ENCODE measurements around the gene CSNK1D. TPM values are rescaled to one million over a fixed set of nuclear protein-coding genes. Genes with fewer than 3 reads are reported as not detected.

The CSNK1D gene
- total RNA-seq, 2 donors from 2014 or later = 93.6 to 103 TPM

DNA sequence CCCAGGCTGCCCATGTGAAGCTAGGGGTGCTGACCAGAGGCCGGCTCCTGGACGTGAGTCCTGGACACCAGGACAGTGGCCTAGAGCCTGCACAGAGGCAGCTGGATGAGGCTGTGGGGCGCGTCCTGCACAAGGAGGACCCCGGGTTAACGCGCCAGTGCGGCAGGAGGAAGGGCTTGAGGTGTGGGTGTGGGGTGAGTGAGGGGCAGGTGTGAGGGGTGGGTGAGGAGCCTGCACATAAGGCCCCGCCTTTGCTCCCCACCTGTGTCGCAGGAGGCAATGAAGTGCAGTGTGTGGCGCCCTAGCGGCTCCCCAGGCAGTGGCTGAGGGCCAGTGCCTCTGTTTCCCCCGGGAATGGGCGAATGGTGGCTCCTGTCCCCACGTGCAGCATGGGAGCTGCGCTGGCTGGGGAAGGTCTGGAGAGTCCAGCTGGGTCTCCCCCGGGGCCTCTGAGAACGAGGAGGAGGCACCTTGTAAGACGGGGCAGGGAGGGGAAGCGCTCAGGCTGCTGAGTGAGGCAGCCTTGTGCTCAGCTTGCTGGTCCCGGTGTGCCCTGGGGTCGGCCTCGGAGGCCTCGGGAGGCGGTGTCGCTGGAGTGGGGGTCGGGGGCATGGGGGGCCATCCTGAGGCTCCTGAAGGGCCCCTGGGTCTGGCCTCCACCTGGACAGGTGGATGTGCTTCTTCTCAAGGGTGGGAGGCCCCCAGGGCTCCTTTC lies 40.7 kb upstream of the CSNK1D start:
- intact Hi-C loops (cut with DNase I) = no loop called here
- no peak for DNase-seq (ENCODE audit: low spot score)

DNA sequence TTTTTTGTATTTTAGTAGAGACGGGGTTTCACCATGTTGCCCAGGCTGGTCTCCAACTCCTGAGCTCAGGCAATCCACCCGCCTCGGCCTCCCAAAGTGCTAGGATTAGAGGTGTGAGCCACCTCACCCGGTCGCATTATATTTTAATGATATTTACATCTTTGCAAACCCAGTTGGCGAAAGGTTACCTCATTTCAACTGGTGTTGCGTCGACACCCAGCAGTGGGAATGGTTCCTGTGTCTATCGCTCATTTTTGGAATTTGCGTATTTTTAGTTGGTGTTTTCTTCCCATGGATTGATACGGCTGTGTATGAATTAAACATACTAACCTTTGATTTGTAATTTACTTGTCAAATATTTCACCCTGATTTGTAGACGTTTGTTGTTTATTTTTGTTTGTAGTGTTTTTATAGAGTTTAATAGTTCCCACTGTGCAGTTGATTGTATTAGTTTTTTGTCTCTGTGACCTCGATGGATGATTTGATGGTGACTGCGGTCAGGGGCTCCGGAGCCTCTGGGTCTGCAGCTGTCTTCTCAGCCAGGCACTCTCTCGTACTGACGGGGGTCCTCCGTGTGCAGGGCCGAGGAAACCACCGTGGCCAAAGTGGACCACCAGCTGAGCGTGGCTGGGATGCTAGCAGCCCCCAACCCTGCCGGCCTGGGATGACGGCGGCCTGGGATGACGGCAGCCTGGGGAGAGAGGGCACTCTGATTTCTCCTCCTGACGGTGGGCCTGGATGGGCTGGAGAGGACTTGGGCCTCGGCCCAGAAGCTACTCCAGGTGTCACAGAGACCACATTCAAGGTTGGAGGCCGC lies 39.9 kb upstream of the CSNK1D start:
- intact Hi-C loops (cut with DNase I) = no loop called here
- DNase-seq (ENCODE audit: low spot score) = no peak

DNA sequence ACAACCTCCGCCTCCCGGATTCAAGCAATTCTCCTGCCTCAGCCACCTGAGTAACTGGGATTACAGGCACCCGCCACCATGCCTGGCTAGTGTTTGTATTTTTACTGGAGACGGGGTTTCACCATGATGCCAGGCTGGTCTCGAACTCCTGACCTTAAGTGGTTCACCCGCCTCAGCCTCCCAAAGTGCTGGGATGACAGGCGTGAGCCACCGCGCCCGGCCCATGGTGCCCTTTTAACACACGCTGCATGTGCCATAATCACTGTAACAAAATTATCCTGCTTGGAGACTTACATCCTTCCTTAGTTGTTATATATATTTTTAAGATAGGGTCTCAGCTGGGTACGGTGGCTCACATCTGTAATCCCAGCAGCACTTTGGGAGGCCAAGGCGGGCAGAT lies 38.5 kb upstream of the CSNK1D start:
- no peak for DNase-seq (ENCODE audit: low spot score)
- intact Hi-C loops (cut with DNase I) = no loop called here

DNA sequence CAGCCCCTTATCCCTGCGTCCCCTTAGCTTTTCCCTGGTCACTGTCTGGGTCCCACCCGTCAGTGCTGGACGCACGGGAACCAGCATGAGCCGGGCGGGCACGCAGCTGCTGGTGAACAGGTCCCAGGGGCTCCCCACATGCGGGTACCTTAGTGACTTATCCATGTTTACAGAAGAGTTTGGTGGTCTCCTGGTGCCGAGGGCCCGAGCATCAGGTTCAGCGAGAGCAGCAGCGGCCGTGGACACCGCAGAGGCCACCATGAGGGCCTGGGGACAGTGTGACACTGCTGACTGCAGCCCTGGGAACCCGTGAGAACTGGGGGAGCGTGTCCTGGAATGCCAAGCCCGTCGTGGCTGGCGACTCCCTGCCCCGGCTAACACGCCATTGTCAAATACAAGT lies 37.4 kb upstream of the CSNK1D start:
- DNase-seq (ENCODE audit: low spot score) = no peak
- intact Hi-C loops (cut with DNase I) = no loop called here

DNA sequence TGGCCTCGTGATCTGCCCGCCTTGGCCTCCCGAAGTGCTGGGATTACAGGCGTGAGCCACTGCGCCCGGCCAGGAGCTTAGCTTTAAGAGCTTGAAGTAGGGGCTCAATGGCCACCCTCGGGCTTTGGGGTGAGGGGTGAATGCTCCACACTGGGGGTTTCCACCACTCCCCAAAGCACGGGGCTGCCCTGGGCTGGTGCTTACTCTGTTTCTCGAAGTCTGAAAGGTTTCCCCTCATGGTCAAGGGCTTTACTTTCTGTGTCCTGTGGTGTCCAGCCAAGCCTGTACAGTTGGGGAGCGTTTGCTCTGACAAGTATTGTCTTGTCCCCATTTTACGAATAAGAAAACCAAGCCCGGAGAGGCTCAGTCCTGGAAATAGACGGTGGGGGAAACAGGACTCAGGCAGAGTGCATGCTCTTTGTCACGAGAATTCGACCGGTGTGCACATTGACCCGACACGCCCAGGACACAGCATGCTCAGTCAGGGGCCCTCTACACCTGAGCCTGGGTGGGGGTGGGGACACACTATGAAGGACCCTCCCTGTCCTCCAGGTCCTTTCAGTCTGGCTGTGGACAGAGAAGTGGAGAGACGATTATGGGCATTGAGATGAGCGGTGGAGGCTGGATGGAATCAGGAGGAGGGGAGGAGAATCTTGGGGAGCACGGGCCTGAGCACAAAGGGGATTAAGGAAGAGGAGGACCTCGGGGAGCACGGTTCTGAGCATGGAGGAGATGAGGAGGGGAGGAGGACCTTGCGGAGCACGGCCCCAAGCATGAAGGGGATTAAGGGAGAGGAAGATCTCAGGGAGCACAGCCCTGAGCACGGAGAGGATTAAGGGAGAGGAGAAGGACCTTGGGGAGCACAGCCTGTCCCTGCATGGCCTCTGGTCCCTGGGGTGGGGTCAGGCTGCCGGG lies 36.4 kb upstream of the CSNK1D start:
- intact Hi-C loops (cut with DNase I) = no loop called here
- DNase-seq (ENCODE audit: low spot score) = no peak

DNA sequence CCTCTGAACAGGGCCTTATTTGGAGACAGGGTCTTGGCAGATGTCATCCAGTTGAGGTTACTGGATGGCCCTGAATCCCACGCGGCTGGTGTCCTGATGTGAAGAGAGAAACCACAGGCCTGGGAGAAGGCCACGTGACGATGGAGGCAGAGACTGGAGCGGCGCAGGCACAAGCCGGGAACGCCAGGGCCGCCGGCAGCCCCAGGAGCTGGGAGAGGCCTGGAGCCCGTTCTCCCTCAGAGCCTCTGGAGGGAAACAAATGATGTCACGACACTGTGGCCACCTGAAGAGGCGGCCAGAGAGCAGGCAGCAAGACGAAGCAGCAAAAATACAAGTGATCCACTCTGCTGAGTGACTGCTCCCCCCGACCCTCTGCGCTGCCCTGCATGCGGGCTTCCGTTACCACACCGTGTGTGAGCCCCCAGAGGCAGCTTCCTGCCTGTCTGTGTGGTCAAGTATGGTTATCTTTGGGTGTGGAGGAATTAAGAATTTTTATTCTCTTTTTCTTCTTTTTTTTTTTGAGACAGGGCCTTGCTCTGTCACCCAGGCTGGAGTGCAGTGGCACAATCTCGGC lies 32.3 kb upstream of the CSNK1D start:
- no peak for DNase-seq (ENCODE audit: low spot score)
- intact Hi-C loops (cut with DNase I) = no loop called here

DNA sequence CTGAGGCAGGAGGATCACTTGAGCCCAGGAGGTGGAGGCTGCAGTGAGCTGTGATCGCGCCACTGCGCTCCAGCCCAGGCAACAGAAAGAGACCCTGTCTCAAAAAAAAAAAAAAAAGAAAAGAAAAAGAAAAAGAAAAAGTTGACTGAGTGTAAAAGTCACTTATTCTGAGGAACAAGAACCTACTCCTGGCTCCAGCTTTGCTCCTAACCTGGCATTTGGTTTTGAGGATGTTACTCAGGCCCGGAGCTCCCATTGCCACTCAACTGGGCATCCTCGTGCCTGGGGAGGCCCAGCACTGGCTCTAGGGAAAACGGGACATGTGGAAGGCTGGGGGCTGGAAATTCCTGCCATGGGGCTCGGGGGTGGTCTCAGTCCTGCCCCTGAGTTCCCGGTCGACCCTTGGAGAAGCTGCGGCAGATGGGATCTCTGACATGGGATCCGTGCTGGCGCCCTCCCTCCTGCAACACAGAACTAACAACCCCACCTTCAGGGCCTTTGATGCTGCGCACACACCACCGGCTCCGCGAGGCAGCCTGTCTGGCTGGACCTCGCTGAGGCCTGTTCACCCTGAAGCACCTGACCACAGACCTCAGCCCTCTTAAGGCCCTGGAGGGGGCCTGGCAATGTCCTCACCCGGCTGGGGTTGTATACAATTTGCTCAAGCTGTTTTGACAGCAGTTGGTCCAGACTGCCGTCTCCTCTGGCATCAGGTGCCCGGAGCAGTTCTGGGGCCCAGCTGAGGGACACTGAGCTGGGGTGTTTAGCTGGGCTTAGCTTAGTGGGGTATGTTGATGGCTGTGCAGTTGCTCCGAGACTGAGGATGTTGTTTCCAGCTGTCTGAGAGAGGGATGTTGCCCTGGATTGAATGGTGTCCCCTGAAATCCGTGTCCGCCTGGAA lies 31.6 kb upstream of the CSNK1D start:
- intact Hi-C loops (cut with DNase I) = no loop called here
- no peak for DNase-seq (ENCODE audit: low spot score)

DNA sequence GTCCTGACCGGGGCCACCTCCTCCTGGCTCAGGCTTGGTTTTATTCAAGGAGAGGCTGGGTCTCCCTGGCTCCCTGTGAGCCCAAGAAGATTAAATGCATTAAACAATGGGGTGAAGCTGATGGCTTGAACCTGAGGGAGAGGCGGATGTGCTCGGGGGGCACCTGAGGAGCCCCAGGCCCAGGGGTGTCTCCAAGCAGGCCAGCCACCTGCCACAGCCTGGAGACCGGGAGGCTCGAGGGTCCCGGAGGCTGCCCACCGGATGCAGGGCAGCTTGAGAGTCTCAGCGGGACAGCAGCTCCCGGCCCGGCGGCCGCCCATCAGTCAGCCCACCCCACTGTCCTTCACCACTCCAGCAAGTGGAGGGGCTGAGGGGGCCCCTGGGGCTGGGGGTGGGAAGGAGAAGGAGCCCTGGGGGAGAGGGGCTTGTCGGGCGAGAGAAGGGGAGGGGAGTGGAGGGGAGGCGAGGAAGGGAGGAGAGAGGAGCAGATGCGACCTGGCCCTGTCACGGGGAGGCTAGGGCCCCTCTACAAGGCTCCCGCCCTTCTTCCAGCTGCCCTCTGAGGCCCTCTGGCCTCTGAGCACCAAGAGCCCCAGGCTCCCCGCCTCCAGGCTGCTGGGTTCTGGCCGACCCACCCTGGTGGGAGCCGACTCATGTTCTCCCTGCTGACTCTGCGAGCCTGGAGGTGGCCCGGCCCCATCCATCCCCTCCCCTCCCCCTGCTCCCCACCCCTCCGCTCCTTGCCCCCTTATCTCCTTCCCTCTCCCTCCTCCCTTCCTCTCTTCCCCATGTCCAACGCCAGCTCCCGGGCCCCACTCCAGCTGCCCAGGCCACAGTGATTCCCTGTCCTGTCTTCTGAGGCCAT lies 30.7 kb upstream of the CSNK1D start:
- intact Hi-C loops (cut with DNase I) = no loop called here
- DNase-seq (ENCODE audit: low spot score) = no peak

DNA sequence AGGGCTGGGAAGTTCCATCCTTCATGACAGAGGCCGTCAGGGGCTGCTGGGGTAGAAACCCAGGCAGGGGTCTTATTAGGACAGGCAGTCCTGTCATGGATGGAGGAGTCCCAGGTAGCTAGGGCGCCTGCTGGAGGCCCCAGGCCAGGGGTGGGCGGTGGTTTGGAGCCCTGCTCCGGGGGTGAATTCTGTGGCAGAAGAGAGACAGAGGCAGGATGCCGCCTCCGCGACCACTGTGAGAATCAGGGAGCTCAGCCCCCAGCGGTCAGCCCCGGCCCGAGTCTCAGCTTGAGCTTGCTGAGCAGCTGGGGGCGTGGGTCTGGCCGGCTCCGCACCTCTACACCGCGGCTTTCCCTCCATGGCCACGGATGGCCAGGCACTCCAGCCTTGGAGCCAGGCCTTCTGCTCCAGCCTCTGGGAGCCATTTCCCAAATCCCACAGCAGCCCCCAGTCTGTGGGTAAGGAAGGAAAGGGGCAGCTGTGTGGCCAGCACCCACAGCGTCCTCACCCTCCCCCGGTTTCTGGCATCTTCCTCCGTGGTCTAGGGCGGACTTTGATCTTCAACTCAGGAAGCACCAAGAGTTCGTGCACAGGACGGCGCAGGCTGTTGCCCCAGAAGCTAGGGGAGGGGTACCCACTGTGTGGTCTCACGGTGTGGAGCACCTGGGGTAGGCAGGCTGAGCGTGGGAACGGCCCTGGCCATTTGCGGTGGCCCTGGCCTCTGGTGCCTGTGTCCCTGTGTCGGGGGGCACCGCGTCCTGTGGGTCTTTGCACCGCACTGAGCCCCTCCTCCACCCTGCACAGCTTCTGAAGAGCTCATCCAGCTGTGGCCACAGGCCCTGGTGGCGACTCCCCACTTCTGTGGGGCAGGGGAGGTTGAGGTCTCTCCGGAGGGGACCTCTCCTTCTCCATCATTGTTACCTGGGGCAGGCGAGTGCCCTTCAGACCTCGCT lies 29.8 kb upstream of the CSNK1D start:
- intact Hi-C loops (cut with DNase I) = no loop called here
- no peak for DNase-seq (ENCODE audit: low spot score)

DNA sequence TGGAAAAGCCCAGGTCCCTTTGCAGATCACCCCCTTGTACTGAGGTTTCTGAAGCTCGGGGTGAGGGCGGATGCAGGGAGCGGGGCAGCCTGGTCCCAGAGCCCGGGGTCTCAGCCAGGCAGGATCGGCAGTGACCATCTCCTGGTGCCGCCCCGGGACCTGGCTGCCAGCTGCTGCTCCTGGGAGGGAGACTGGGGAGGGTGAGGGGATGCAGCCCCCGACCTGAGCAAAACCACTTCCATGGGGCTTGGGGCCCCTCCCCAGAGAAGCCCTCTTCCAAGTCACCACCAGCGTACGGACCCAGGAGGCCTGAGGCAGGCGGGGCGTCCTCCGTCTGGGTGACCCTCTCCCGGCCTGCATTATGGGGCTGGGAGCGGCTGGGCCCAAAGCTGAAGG lies 29.1 kb upstream of the CSNK1D start:
- no peak for DNase-seq (ENCODE audit: low spot score)
- intact Hi-C loops (cut with DNase I) = no loop called here

DNA sequence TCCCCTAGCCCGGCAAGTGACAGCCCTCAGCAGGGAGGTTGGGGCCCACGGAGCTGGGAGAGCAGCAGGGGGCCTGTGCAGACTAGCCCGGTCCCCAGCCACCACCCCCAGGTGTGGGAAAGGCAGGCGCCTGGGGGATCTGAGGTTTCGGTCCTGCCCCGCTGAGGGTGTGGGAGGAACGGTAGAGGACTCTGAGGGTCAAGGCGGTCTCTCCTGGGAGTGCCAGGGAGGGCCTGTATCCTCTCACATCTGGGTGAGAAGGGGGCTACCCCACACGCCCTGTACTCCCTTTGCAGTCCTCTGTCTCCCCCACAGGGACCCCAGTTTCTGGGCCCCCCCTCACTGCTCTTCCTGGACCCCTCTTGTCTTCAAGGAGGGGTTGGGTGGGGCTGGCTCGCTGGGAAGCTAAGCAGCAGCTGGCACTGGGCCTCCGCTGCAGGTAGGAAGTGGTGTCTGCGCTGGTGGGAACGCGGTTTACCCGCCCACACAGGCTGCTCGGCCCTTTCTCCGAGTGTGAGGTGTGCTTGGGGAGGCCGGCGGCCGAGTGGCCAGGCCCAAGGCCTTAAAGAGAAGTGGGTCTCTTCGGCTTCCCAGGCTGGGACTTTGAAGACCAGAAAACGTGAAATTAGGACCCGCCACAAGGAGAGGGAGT lies 28.5 kb upstream of the CSNK1D start:
- DNase-seq (ENCODE audit: low spot score) = no peak
- intact Hi-C loops (cut with DNase I) = no loop called here

DNA sequence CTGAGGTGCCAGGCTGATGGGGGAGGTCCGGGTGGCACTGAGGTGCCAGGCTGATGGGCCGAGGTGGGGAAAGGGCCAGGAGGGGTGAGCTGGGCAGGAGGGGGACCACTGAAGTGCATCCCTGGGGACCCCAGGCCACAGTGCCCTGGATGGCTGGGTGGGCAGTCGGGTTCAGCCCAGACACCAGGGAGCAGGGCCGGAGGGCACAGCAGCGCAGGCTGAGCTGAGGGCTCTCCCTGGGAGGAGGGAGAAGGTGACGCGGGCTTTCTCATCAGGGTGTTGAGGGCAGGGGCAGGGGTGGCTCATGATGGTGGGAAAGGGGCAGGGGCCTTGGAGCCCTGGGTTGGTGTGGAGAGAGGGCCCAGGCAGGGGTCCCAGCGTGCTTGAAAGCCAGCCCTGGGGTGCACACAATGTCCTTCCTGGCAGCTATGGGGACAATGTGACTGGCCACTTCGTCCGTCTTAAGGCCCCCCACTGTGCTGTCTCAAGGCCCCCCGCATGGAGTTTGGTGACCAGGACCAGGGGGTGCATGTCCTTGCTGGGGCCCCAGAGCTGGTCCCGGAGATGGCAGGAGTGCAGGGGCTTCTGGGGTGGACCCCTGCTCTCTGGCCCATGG lies 27.9 kb upstream of the CSNK1D start:
- intact Hi-C loops (cut with DNase I) = no loop called here
- DNase-seq (ENCODE audit: low spot score) = no peak

DNA sequence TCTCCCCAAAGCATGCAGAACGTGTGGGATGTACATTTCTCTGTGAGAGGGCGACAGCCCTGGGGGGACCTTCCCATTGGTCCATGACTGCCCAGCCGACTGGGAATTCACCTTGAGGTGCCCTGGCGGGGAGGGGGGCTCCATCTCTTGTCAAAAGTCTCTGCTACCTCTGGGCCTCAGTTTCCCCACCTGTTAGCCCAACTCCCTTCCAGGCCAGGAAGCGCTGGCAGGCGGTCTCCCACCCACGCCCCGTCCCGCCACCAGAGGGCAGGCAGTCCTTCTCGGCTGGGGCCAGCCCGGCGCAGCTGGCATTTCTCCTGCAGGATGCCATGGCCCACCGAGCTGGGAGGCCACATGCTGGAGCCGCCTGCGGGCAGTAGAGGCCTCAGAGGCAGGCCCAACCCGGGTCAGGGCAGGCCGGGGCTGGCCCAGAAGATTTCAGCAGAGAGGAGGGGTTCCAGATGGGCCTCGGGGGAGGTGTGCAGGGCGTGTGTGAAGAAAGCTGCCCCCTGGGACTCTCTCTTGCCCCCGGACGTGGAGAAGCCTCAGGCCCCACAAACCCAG lies 27.3 kb upstream of the CSNK1D start:
- intact Hi-C loops (cut with DNase I) = no loop called here
- DNase-seq (ENCODE audit: low spot score) = peak; percentile 92

DNA sequence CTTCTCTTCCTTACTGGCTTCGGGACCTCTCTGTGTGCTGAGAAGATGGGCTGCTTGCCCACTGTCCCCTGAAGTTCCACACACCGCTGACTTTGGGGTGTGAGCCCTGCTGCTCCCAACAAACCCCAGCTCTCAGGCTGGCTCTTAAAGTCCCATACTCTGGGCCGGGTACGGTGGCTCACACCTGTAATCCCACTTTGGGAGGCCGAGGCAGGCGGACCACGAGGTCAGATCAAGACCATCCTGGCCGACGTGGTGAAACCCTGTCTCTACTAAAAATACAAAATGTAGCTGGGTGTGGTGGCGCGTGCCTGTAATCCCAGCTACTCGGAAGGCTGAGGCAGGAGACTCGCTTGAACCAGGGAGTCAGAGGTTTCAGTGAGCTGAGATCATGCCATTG lies 26.7 kb upstream of the CSNK1D start:
- intact Hi-C loops (cut with DNase I) = no loop called here
- DNase-seq (ENCODE audit: low spot score) = no peak

DNA sequence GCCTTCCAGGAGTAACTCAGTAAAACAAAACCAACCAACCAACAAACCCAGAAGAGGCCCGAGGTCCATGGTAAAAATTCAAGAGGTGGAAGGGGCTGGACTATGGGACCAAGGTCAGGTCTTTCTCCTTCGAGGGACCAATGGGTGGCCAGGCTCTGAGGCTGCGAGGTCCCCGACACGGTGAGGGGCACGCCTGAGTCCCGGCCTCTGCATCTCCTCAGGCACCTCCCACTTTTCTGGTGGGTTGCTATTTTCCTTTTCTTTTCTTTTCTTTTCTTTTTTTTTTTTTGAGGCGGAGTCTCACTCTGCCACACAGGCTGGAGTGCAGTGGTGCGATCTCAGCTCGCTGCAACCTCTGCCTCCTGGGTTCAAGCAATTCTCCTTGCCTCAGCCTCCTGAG lies 26.0 kb upstream of the CSNK1D start:
- no peak for DNase-seq (ENCODE audit: low spot score)
- intact Hi-C loops (cut with DNase I) = loop anchor here in 1 of 2 donors (5.0 kb wide), 1 partner anchor 962 kb away; no protein-coding TSS in a partner anchor

Measured in posterior vena cava (tissue), 2 donors.